Kidney (tissue), 14 donors: ENCODE results near the gene TENT4A. TPM values are rescaled to one million over a fixed set of nuclear protein-coding genes. Genes with fewer than 3 reads are reported as not detected.
A peak's percentile ranks its signal among the peaks of the same experiment; 100 is the strongest.

Source experiments
- DNase-seq, 5 donors: peaks; one replicate each; pipeline ENCODE4 v3.0.0-alpha.2; 2013 to 2020
- FAIRE-seq: peaks from 2 replicates; lab custom pipeline; 2012; peaks lifted over from hg19 to GRCh38; lab: Jason Lieb, UNC
- H3K27ac ChIP-seq, 2 donors: one replicate each; pipeline ENCODE4 v1.7.0; 2013; ENCODE audit warnings: low read depth in 2 of 2, low read length in 2 of 2, inconsistent platforms in 1 of 2
- H3K27me3 ChIP-seq: one replicate; pipeline ENCODE4 v1.7.1; 2013; ENCODE audit warnings: low read length, inconsistent platforms; ENCODE audit not compliant: control insufficient read depth, insufficient read depth
- H3K36me3 ChIP-seq, 3 donors: one replicate each; pipeline versions ENCODE4 v1.7.0 to v1.7.1; 2013; ENCODE audit warnings: low read length in 3 of 3, control low read depth in 1 of 3, inconsistent platforms in 1 of 3; ENCODE audit not compliant: insufficient read depth in 3 of 3, control insufficient read depth in 2 of 3
- H3K4me1 ChIP-seq, 3 donors: one replicate each; pipeline versions ENCODE4 v1.7.0 to v1.7.1; 2013; ENCODE audit warnings: low read length in 3 of 3, inconsistent platforms in 1 of 3, low read depth in 1 of 3; ENCODE audit not compliant: control insufficient read depth in 2 of 3, insufficient read depth in 2 of 3
- H3K4me3 ChIP-seq, 3 donors: one replicate each; pipeline versions ENCODE4 v1.7.0 to v1.8.1; 2013; ENCODE audit warnings: low read length in 3 of 3, control low read depth in 1 of 3, inconsistent platforms in 1 of 3
- H3K9ac ChIP-seq, 3 donors: one replicate each; pipeline versions ENCODE4 v1.7.0 to v1.7.1; 2013; ENCODE audit warnings: low read length in 3 of 3, control low read depth in 1 of 3, inconsistent platforms in 1 of 3
- H3K9me3 ChIP-seq, 3 donors: one replicate each; pipeline versions ENCODE4 v1.7.0 to v1.7.1; 2013; ENCODE audit warnings: low read length in 3 of 3, control low read depth in 1 of 3, inconsistent platforms in 1 of 3; ENCODE audit not compliant: control insufficient read depth in 2 of 3, insufficient read depth in 1 of 3
- CTCF ChIP-seq: IDR thresholded peaks from 3 replicates; pipeline ENCODE4 v1.5.1; 2012; ENCODE audit warnings: mild to moderate bottlenecking, moderate library complexity, borderline replicate concordance; ENCODE audit not compliant: insufficient read depth; ENCODE audit errors: extremely low read depth
- intact Hi-C: fragments of 100-400 bp; cut with DNase I; formaldehyde crosslinking; loops from one replicate; pipeline ENCODE4 v1.11.1; 2022
- polyA plus RNA-seq: library from polyadenylated mRNA; stranded (reverse); fragments of 350-450 nt; fragmentation: Illumina TruSeq; extraction: RNeasy Lipid Tissue Mini Kit (QIAGEN cat#74804); gene quantifications from one replicate; pipeline ENCODE4 v1.2.3, GENCODE V29; 2014; ENCODE audit warnings: low read depth, low replicate concordance; ENCODE audit not compliant: insufficient read depth
- total RNA-seq: library from RNA; stranded (reverse); fragmentation: NEBNext Ultra II Directional; extraction: Animal tissue kit (Norgen Biotek cat#: 25700); gene quantifications from one replicate; pipeline ENCODE4 v1.2.1, GENCODE V29; 2021
- donor health status: control.
- donor health status: control.
- donor health status: control.
- donor health status: control.
- donor health status: control.
- donor health status: DM: yes; HTN: yes; CAD: no.
- donor health status: Normal renal cell carcinoma (clear cell type).

TENT4A gene
- total and polyA plus RNA-seq, 2 donors from 2014 or later, result 4.8 to 22.8 TPM

GRCh38 chr5:6687505-6687904, 25.7 kb upstream of the TENT4A start:
- Histone ChIP-seq H3K36me3 (no peaks in the 10 kb centered on the region), H3K27ac (no peak overlapping the region), H3K4me3 (peak overlapping the region in 1 of 3 donors; percentile 59), H3K9ac (no peak overlapping the region), H3K27me3 (no peaks in the 10 kb centered on the region), H3K9me3 (no peaks in the 10 kb centered on the region), H3K4me1 (no peaks in the 10 kb centered on the region)
- no peak for TF ChIP-seq CTCF
- FAIRE-seq (no peak), DNase-seq (no peak)
- intact Hi-C loops, result no loop called here

- Histone ChIP-seq H3K9ac (no peak overlapping the region), H3K9me3 (no peaks in the 10 kb centered on the region), H3K27ac (no peak overlapping the region), H3K4me1 (no peaks in the 10 kb centered on the region), H3K36me3 (no peaks in the 10 kb centered on the region), H3K27me3 (no peaks in the 10 kb centered on the region), H3K4me3 (no peak overlapping the region)
- TF ChIP-seq CTCF, result no peak
- no peak for DNase-seq
- FAIRE-seq, result no peak
- intact Hi-C loops, result no loop called here
These were observed 20.3 kb upstream of the TENT4A start for GRCh38 chr5:6692906-6693305.

- no peaks in the 10 kb centered on the region for H3K27me3 ChIP-seq
- no peak for DNase-seq
- H3K9ac ChIP-seq, result no peak overlapping the region
- no peaks in the 10 kb centered on the region for H3K4me1 ChIP-seq
- FAIRE-seq, result no peak
- intact Hi-C loops, result no loop called here
- no peaks in the 10 kb centered on the region for H3K9me3 ChIP-seq
- H3K27ac ChIP-seq, result no peak overlapping the region
- H3K36me3 ChIP-seq, result no peaks in the 10 kb centered on the region
- no peak overlapping the region for H3K4me3 ChIP-seq
- no peak for TF ChIP-seq CTCF
These were observed 14.5 kb upstream of the TENT4A start for GRCh38 chr5:6698696-6699095.

GRCh38 chr5:6699357-6699756, 13.9 kb upstream of the TENT4A start:
- TF ChIP-seq CTCF, result no peak
- DNase-seq (no peak), FAIRE-seq (no peak)
- Histone ChIP-seq H3K9ac (no peak overlapping the region), H3K36me3 (no peaks in the 10 kb centered on the region), H3K4me1 (no peaks in the 10 kb centered on the region), H3K27me3 (no peaks in the 10 kb centered on the region), H3K4me3 (no peak overlapping the region), H3K9me3 (no peaks in the 10 kb centered on the region), H3K27ac (no peak overlapping the region)
- intact Hi-C loops, result no loop called here
